ENCODE results near the gene LIPA. TPM values are rescaled to one million over a fixed set of nuclear protein-coding genes. Genes with fewer than 3 reads are reported as not detected.

The LIPA gene
- total RNA-seq, 1 experiment from 2014 or later = 47.3 TPM

- no peak for TF ChIP-seq HMGXB4 (CRISPR knock-in tag; IDR thresholded peaks at IDR 0.05)
- no peak for TF ChIP-seq SMAD3 (CRISPR knock-in tag; IDR thresholded peaks at IDR 0.05; ENCODE audit: borderline replicate concordance)
These were observed 23.4 kb upstream of the LIPA start (continued) for GRCh38 chr10:89274928-89275327.

- DNase-seq (ENCODE audit: low spot score) = no peak
- Mint-ChIP-seq H3K27me3 (ENCODE audit: low read depth) (no peaks in the 10 kb centered on the region), H3K9me3 (peaks cover 9% of the 10 kb centered on the region; the same call in 1 of the 2 replicates), H3K27ac (no peak overlapping the region), H3K4me3 (no peak overlapping the region), H3K4me1 (no peaks in the 10 kb centered on the region), H3K36me3 (no peaks in the 10 kb centered on the region)
- POLR2A ChIA-PET = no interaction called here
- no peak for TF ChIP-seq HMGA2 (CRISPR knock-in tag; IDR thresholded peaks at IDR 0.05)
- no peak for TF ChIP-seq NR2C2 (CRISPR knock-in tag; IDR thresholded peaks at IDR 0.05)
- TF ChIP-seq ATF2 (CRISPR knock-in tag; IDR thresholded peaks at IDR 0.05; ENCODE audit: borderline replicate concordance, low read depth) = no peak
- no peak for TF ChIP-seq ZMAT4 (CRISPR knock-in tag; IDR thresholded peaks at IDR 0.05)
- no peak for TF ChIP-seq MXD4 (CRISPR knock-in tag; IDR thresholded peaks at IDR 0.05; ENCODE audit: borderline replicate concordance)
- no peak for TF ChIP-seq KAT7 (CRISPR knock-in tag; IDR thresholded peaks at IDR 0.05; ENCODE audit: borderline replicate concordance)
- no peak for TF ChIP-seq E2F1 (CRISPR knock-in tag; IDR thresholded peaks at IDR 0.05)
- TF ChIP-seq ZNF138 (CRISPR knock-in tag; conservative IDR thresholded peaks at IDR 0.05) = no peak
- no peak for TF ChIP-seq AR (CRISPR knock-in tag; IDR thresholded peaks at IDR 0.05)
- no peak for TF ChIP-seq OVOL2 (CRISPR knock-in tag; IDR thresholded peaks at IDR 0.05; ENCODE audit: borderline replicate concordance)
- TF ChIP-seq GABPB1 (CRISPR knock-in tag; IDR thresholded peaks at IDR 0.05) = no peak
- TF ChIP-seq STAT6 (CRISPR knock-in tag; conservative IDR thresholded peaks at IDR 0.05; ENCODE audit: low read depth) = no peak
- TF ChIP-seq TCF7 (CRISPR knock-in tag; IDR thresholded peaks at IDR 0.05; ENCODE audit: low read depth) = no peak
- no peak for TF ChIP-seq ZNF219 (CRISPR knock-in tag; IDR thresholded peaks at IDR 0.05; ENCODE audit: borderline replicate concordance)
- TF ChIP-seq ZNF512 (CRISPR knock-in tag; IDR thresholded peaks at IDR 0.05; ENCODE audit: borderline replicate concordance) = no peak
- no peak for TF ChIP-seq ZNF416 (CRISPR knock-in tag; IDR thresholded peaks at IDR 0.05)
- no peak for TF ChIP-seq FOXJ3 (CRISPR knock-in tag; IDR thresholded peaks at IDR 0.05; ENCODE audit: borderline replicate concordance)
- TF ChIP-seq RELA (CRISPR knock-in tag; IDR thresholded peaks at IDR 0.05; ENCODE audit: borderline replicate concordance) = no peak
- TF ChIP-seq CBFB (CRISPR knock-in tag; IDR thresholded peaks at IDR 0.05; ENCODE audit: low read depth) = no peak
- no peak for TF ChIP-seq IRF1 (CRISPR knock-in tag; IDR thresholded peaks at IDR 0.05)
- ATAC-seq = no peak
- CTCF ChIA-PET = interaction anchor here (1.1 kb wide), 1 partner anchor 95 kb away, joined by 5 read pairs; no protein-coding TSS in a partner anchor
These were observed 22.1 kb upstream of the LIPA start for GRCh38 chr10:89273680-89274079.
